ENCODE data around the gene NT5C3B.

GRCh38 chr17:41777574-41778188 is 58.4 kb downstream of the NT5C3B start:
- TF ChIP-seq CTCF (optimal IDR thresholded peaks at IDR 0.05 in 1 of 3, IDR thresholded peaks at IDR 0.05 in 1 of 3, conservative IDR thresholded peaks at IDR 0.05 in 1 of 3; ENCODE audit: extremely low read depth in 1 of 3, insufficient read depth in 2 of 3, low read length in 3 of 3) = no peak
- TF ChIP-seq EZH2 (IDR thresholded peaks at IDR 0.05; ENCODE audit: low read length) = no peak
